ENCODE data around the gene PRDX5. TPM values are rescaled to one million over a fixed set of nuclear protein-coding genes. Genes with fewer than 3 reads are reported as not detected.

Gene PRDX5
- total RNA-seq, 1 donor, result 103 TPM

DNA sequence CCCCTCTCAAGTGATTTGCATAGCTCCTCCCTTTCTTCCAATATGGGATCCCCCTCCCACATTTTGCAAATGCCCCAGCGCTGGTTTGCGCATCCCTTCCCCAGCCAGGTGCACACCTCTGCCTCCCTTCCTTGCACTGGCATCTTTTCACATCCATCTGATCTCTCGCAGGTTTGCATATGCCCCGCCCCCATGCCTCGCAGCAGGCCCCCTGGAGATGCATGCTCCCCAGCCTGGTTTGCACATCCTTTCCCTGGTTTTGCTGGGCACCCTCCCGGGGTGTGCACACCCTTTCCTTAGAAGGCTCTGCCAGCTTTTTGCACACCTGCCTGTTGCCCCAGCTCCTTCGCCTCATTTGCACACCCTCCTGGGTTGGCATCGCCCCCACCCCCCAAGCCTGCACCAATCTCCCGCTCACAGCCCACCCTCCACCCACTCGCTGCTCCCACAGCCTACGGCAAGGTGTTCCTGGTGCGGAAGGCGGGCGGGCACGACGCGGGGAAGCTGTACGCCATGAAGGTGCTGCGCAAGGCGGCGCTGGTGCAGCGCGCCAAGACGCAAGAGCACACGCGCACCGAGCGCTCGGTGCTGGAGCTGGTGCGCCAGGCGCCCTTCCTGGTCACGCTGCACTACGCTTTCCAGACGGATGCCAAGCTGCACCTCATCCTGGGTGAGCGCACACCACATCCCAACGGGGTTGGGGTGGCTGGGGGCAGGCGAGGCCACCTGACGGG is 42.0 kb downstream of the PRDX5 start:
- peak in 2 of 3 donors; percentile 52 to 56 for DNase-seq (ENCODE audit: low read depth in 2 of 3, low spot score in 2 of 3)

DNA sequence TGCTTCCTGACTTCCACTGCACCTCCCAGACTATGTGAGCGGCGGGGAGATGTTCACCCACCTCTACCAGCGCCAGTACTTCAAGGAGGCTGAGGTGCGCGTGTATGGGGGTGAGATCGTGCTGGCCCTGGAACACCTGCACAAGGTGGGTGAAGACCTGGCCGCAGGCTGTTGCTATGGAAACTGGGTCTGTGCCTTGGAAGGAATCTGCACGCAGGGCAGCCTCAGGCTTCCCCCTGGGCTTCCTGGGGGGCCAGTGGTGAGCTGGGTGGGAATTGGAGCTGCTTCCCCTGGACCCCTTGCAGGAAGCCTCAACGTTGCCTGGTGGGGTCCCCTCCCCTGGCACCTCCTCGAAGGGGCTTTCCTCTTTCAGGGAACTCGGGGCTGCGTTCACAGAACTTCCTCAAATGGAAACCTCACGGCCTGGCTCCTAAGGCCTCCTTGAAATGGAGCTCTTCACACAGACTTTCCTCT is 42.6 kb downstream of the PRDX5 start:
- DNase-seq (ENCODE audit: low read depth in 2 of 3, low spot score in 2 of 3), result peak in 2 of 3 donors; percentile 72 to 74

DNA sequence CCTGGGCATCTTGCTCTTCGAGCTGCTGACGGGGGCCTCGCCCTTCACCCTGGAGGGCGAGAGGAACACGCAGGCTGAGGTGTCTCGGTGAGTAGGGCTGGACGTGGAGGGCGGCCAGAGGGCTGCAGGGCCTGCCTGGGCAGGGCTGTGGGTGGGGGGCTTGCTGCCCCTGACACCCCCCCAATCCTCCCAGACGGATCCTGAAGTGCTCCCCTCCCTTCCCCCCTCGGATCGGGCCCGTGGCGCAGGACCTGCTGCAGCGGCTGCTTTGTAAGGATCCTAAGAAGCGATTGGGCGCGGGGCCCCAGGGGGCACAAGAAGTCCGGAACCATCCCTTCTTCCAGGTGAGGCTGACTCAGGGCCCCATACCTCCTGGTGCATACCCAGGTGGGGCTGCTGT is 43.7 kb downstream of the PRDX5 start:
- no peak for DNase-seq (ENCODE audit: low read depth in 2 of 3, low spot score in 2 of 3)

DNA sequence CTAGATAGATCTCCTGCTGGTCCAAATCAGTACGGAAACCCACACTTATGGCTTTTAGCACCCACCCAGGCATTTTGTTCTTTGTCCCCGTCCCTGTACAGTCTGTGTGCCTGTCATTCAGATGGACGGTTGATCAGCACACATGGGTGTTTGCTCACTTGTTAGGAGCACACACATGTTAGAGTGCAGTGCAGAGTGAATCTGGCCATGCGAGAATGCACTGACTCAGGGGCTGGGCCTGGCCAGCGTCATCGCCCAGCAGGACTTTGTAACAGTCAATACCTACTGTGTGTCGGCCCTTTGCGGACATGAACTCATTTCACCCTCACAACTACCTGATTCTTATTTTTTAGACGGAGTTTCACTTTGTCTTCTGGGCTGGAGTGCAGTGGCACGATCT is 44.4 kb downstream of the PRDX5 start:
- DNase-seq (ENCODE audit: low read depth in 2 of 3, low spot score in 2 of 3), result no peak

DNA sequence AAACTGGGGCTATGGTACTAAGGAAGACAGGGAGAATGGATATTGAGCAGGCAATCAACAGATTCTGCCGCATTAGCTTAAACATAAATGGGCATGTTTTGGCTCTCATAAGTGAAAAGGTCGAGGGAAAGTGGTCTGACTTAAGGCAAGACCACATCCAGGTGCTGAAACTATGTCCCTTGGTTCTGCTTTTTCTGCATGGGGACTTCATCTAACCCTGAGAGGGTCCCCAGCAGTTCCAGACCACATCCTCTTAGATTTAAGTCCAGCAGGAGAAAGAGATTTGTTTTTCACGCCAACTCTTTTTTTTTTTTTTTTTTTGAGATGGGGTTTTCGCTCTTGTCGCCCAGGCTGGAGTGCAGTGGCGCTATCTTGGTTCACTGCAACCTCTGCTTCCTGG is 46.5 kb downstream of the PRDX5 start:
- DNase-seq (ENCODE audit: low read depth in 2 of 3, low spot score in 2 of 3), result no peak

DNA sequence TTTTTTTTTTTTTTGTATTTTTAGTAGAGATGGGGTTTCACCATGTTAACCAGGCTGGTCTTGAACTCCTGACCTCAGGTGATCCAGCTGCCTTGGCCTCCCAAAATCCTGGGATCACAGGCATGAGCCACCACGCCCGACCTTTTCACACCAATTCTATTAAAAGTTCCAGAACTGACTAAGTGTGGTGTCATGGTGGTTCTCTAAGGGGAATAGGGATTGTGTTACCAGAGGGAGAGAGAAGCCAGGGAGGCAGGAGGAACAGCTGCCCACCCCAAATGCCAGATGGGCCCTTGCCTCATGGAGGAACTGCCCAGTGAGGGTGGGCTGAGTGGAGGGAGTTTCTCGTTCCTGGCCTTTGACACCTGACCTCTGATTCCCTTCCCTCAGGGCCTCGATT is 47.0 kb downstream of the PRDX5 start:
- DNase-seq (ENCODE audit: low read depth in 2 of 3, low spot score in 2 of 3), result no peak

DNA sequence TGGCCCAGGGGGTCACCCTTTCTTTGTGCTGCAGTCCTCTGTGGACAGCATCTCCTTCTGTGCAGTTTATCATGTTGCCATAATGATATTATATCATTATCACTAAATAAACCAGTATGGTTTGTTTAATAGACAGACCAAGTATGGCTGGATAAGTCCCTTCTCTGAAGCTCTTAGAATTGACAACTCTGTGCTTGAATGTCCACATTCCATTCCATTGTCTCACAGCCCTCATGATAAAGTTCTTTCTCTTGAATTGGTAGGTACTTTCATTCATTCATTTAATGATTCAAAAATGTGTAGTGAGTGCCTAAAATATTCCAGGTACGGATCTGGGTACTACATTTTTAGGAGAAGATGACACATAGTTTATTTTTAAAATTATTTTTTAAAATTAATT is 48.8 kb downstream of the PRDX5 start:
- DNase-seq (ENCODE audit: low read depth in 2 of 3, low spot score in 2 of 3), result no peak

DNA sequence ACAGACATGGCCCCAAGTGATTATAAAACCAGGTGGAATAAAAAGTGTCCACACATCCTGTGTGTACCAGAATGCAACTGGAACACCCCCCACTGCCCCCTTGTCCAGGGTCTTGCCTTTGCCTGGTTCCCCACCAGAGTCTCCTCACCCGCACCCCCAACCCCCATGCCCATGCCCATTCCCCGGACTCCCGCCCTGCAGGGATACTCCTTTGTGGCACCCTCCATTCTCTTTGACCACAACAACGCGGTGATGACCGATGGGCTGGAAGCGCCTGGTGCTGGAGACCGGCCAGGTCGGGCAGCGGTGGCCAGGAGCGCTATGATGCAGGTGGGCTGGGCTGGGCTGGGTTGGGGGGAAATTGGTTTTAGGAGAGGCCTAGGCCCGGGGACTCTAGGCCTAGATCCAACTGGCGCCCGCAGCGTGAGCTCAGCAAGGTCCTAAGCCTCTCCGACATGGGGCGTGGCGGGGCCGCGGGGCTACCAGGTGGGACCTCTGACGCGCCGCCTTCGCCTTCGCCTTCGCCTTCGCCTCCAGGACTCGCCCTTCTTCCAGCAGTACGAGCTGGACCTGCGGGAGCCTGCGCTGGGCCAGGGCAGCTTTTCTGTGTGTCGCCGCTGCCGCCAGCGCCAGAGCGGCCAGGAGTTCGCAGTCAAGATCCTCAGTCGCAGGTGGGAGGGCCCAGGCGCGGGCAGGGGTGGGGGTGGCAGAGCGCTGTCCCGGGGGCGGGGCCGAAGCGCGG is 50.2 kb downstream of the PRDX5 start:
- DNase-seq (ENCODE audit: low read depth in 2 of 3, low spot score in 2 of 3), result no peak

DNA sequence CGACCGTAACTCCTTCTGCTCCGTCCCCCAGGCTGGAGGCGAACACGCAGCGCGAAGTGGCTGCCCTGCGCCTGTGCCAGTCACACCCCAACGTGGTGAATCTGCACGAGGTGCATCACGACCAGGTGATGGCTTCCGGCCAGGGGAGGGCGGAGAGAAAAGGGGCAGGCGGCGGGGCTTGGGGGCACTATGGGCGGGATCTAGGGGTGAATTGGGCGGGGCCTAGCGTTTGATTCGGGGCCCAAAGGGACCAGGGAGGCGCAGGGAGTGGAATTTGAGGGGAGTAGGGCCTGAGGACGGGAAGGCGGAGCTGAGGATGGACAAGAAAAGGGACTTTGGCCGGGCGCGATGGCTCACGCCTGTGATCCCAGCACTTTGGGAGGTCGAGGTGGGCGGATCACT is 50.8 kb downstream of the PRDX5 start:
- DNase-seq (ENCODE audit: low read depth in 2 of 3, low spot score in 2 of 3), result no peak

DNA sequence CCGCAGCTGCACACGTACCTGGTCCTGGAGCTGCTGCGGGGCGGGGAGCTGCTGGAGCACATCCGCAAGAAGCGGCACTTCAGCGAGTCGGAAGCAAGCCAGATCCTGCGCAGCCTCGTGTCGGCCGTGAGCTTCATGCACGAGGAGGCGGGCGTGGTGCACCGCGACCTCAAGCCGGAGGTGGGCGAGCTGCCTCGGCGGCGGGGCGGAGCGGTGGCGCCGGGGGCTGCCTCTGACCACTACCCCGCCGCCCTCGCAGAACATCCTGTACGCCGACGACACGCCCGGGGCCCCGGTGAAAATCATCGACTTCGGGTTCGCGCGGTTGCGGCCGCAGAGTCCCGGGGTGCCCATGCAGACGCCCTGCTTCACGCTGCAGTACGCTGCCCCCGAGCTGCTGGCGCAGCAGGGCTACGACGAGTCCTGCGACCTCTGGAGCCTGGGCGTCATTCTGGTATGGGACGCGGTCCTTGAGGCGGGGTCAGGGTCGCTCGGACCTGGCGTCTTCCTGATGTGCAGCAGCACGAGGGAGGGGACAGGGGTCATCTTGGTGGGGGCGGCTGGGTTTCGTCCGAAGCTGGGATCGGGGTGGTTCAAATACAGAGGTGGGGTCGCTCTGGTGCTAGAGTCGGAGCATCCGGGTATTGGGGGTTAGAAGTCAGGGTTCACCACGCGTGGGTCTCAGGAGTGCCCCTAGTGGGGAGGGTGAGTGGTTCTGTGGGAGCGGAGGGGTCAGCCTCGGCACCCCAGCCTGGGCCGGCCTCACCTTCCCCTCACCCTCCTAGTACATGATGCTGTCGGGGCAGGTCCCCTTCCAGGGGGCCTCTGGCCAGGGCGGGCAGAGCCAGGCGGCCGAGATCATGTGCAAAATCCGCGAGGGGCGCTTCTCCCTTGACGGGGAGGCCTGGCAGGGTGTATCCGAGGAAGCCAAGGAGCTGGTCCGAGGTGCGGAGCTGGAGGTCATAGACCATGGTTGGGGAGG is 51.8 kb downstream of the PRDX5 start:
- DNase-seq (ENCODE audit: low read depth in 2 of 3, low spot score in 2 of 3), result no peak

DNA sequence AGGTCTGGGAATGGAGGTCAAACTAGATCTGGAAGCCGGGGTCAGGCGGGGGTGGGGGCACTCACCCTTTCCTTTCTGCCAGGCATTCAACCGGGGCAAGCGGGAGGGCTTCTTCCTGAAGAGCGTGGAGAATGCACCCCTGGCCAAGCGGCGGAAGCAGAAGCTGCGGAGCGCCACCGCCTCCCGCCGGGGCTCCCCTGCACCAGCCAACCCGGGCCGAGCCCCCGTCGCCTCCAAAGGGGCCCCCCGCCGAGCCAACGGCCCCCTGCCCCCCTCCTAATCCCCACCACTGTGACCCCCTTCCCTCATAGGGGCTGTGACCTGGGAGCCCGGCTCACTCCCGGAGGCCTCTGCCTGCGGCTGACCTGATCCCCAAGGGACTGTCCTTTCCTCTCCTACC is 53.3 kb downstream of the PRDX5 start:
- DNase-seq (ENCODE audit: low read depth in 2 of 3, low spot score in 2 of 3), result no peak

Small RNA genes within 50 kb of the gene (small RNA-seq; reads per million reads assigned to genes)
- gene MIR1237, result not detected
- gene MIR7155, result not detected
- gene RF00019, result not detected

Other genes with a start within 250 kb of the PRDX5 start
- 22.4 TPM for gene MACROD1, start 152.0 kb upstream of the PRDX5 start, total RNA-seq
- gene STIP1, start 131.9 kb upstream of the PRDX5 start, total RNA-seq, result 77.3 TPM
- gene FERMT3, start 111.4 kb upstream of the PRDX5 start, total RNA-seq, result 221 TPM
- gene TRPT1, start 91.9 kb upstream of the PRDX5 start, total RNA-seq, result 33.1 TPM
- 60.1 TPM for gene NUDT22, start 91.8 kb upstream of the PRDX5 start, total RNA-seq
- gene DNAJC4, start 87.6 kb upstream of the PRDX5 start, total RNA-seq, result 44.7 TPM
- gene VEGFB, start 83.5 kb upstream of the PRDX5 start, total RNA-seq, result 15.9 TPM
- gene FKBP2, start 77.0 kb upstream of the PRDX5 start, total RNA-seq, result 36.6 TPM
- gene PPP1R14B, start 71.2 kb upstream of the PRDX5 start, total RNA-seq, result 77.0 TPM
- gene PLCB3, start 66.6 kb upstream of the PRDX5 start, total RNA-seq, result 25.9 TPM
- 32.6 TPM for gene BAD, start 33.5 kb upstream of the PRDX5 start, total RNA-seq
- 15.1 TPM for gene GPR137, start 32.3 kb upstream of the PRDX5 start, total RNA-seq
- under 0.01 TPM for gene KCNK4, start 26.8 kb upstream of the PRDX5 start, total RNA-seq
- not detected for gene CATSPERZ, start 17.8 kb upstream of the PRDX5 start, total RNA-seq
- gene ESRRA, start 12.6 kb upstream of the PRDX5 start, total RNA-seq, result 19.9 TPM
- gene TRMT112, start 562 bp upstream of the PRDX5 start, total RNA-seq, result 203 TPM
- gene CCDC88B, start 22.1 kb downstream of the PRDX5 start, total RNA-seq, result 21.3 TPM
- gene RPS6KA4, start 41.0 kb downstream of the PRDX5 start, total RNA-seq, result 59.0 TPM
- not detected for gene SLC22A11, start 237.8 kb downstream of the PRDX5 start, total RNA-seq